ENCODE results near the gene RHEX.

Gene RHEX

GRCh38 chr1:206037581-206037980, 15.4 kb upstream of the RHEX start:
- TF ChIP-seq TAF1 (IDR thresholded peaks at IDR 0.05; ENCODE audit: borderline replicate concordance, insufficient read depth, low read length) (no peak), SIN3A (IDR thresholded peaks at IDR 0.05; ENCODE audit: borderline replicate concordance, insufficient read depth, low read length) (no peak), FOXP2 (optimal IDR thresholded peaks at IDR 0.05; ENCODE audit: borderline replicate concordance, extremely low read depth, extremely low read length, insufficient read depth) (no peak)

- TF ChIP-seq TAF1 (IDR thresholded peaks at IDR 0.05; ENCODE audit: borderline replicate concordance, insufficient read depth, low read length) (no peak), FOXP2 (optimal IDR thresholded peaks at IDR 0.05; ENCODE audit: borderline replicate concordance, extremely low read depth, extremely low read length, insufficient read depth) (no peak), REST (IDR thresholded peaks at IDR 0.05; ENCODE audit: insufficient read depth in 1 of 2, low read depth in 2 of 2, low read length in 2 of 2) (no peak), POLR2AphosphoS5 (IDR thresholded peaks at IDR 0.05; ENCODE audit: low read depth, low read length) (no peak), SIN3A (IDR thresholded peaks at IDR 0.05; ENCODE audit: borderline replicate concordance, insufficient read depth, low read length) (no peak)
Measured at GRCh38 chr1:206039046-206039973, 13.7 kb upstream of the RHEX start.

- no peak for TF ChIP-seq REST (IDR thresholded peaks at IDR 0.05; ENCODE audit: insufficient read depth in 1 of 2, low read depth in 2 of 2, low read length in 2 of 2)
- no peak for TF ChIP-seq FOXP2 (optimal IDR thresholded peaks at IDR 0.05; ENCODE audit: borderline replicate concordance, extremely low read depth, extremely low read length, insufficient read depth)
- TF ChIP-seq TAF1 (IDR thresholded peaks at IDR 0.05; ENCODE audit: borderline replicate concordance, insufficient read depth, low read length) = no peak
- TF ChIP-seq POLR2AphosphoS5 (IDR thresholded peaks at IDR 0.05; ENCODE audit: low read depth, low read length) = no peak
- TF ChIP-seq SIN3A (IDR thresholded peaks at IDR 0.05; ENCODE audit: borderline replicate concordance, insufficient read depth, low read length) = no peak
Measured at GRCh38 chr1:206040328-206040727, 12.6 kb upstream of the RHEX start.

GRCh38 chr1:206041640-206042039, 11.3 kb upstream of the RHEX start:
- TF ChIP-seq REST (IDR thresholded peaks at IDR 0.05; ENCODE audit: insufficient read depth in 1 of 2, low read depth in 2 of 2, low read length in 2 of 2) (no peak), TAF1 (IDR thresholded peaks at IDR 0.05; ENCODE audit: borderline replicate concordance, insufficient read depth, low read length) (no peak), POLR2AphosphoS5 (IDR thresholded peaks at IDR 0.05; ENCODE audit: low read depth, low read length) (no peak)

- TF ChIP-seq TAF1 (IDR thresholded peaks at IDR 0.05; ENCODE audit: borderline replicate concordance, insufficient read depth, low read length) (no peak), SIN3A (IDR thresholded peaks at IDR 0.05; ENCODE audit: borderline replicate concordance, insufficient read depth, low read length) (no peak), REST (IDR thresholded peaks at IDR 0.05; ENCODE audit: insufficient read depth in 1 of 2, low read depth in 2 of 2, low read length in 2 of 2) (no peak), FOXP2 (optimal IDR thresholded peaks at IDR 0.05; ENCODE audit: borderline replicate concordance, extremely low read depth, extremely low read length, insufficient read depth) (no peak), POLR2AphosphoS5 (IDR thresholded peaks at IDR 0.05; ENCODE audit: low read depth, low read length) (no peak)
Measured at GRCh38 chr1:206047271-206047670, 5.7 kb upstream of the RHEX start.
